Measurements from ENCODE around the gene FUT4. TPM values are rescaled to one million over a fixed set of nuclear protein-coding genes. Genes with fewer than 3 reads are reported as not detected.
"Not testable (repeated sequence)": the region's sequence is repeated elsewhere in the genome, so short reads cannot be mapped to it uniquely, and the experiment has no call there.

The FUT4 gene
- total RNA-seq, 1 experiment from 2014 or later: 3.2 TPM

GRCh38 chr11:94563848-94564467 is 20.2 kb downstream of the FUT4 start:
- no peak overlapping the region for H3K27ac ChIP-seq
- no peak for DNase-seq (ENCODE audit: low read depth in 1 of 2, low spot score in 2 of 2)
- no peaks in the 10 kb centered on the region for H3K27me3 ChIP-seq (replicated peaks)
- no peaks in the 10 kb centered on the region; the same call in 1 of the 2 replicates for H3K4me1 ChIP-seq (replicated peaks)
- no peak overlapping the region for H3K4me3 ChIP-seq
- no peaks in the 10 kb centered on the region for H3K9me3 ChIP-seq (replicated peaks)
- H3K36me3 ChIP-seq: no peaks in the 10 kb centered on the region

- no peaks in the 10 kb centered on the region; the same call in 1 of the 2 replicates for H3K4me1 ChIP-seq (replicated peaks)
- H3K9me3 ChIP-seq (replicated peaks): no peaks in the 10 kb centered on the region
- no peaks in the 10 kb centered on the region for H3K27me3 ChIP-seq (replicated peaks)
- DNase-seq (ENCODE audit: low read depth in 1 of 2, low spot score in 2 of 2): no peak
- no peak within 1 kb of the TSS for H3K4me3 ChIP-seq
- no peak within 1 kb of the TSS for H3K27ac ChIP-seq
- no peaks in the 10 kb centered on the region for H3K36me3 ChIP-seq
Observed at GRCh38 chr11:94567181-94567670, 23.5 kb downstream of the FUT4 start, which contains the start of gene PIWIL4. TSS of gene PIWIL4 (plus strand) at chr11:94567368. CDS start at chr11:94567519, 151 bp downstream.

- H3K27ac ChIP-seq: no peak overlapping the region
- no peaks in the 10 kb centered on the region for H3K9me3 ChIP-seq (replicated peaks)
- no peak for DNase-seq (ENCODE audit: low read depth in 1 of 2, low spot score in 2 of 2)
- H3K4me3 ChIP-seq: no peak overlapping the region
- no peaks in the 10 kb centered on the region for H3K36me3 ChIP-seq
- H3K27me3 ChIP-seq (replicated peaks): no peaks in the 10 kb centered on the region
- H3K4me1 ChIP-seq (replicated peaks): no peaks in the 10 kb centered on the region; the same call in 1 of the 2 replicates
Observed at GRCh38 chr11:94568200-94568599, 24.5 kb downstream of the FUT4 start.

- Histone ChIP-seq H3K4me3 (no peak overlapping the region), H3K4me1 (replicated peaks) (no peaks in the 10 kb centered on the region; the same call in 1 of the 2 replicates), H3K27me3 (replicated peaks) (no peaks in the 10 kb centered on the region), H3K36me3 (no peaks in the 10 kb centered on the region), H3K27ac (no peak overlapping the region), H3K9me3 (replicated peaks) (no peaks in the 10 kb centered on the region)
- DNase-seq (ENCODE audit: low read depth in 1 of 2, low spot score in 2 of 2): no peak
Observed at GRCh38 chr11:94568717-94569116, 25.0 kb downstream of the FUT4 start.

- H3K4me3 ChIP-seq; H3K27ac ChIP-seq; DNase-seq (ENCODE audit: low read depth in 1 of 2, low spot score in 2 of 2); H3K36me3 ChIP-seq; H3K4me1 ChIP-seq (replicated peaks); H3K27me3 ChIP-seq (replicated peaks); H3K9me3 ChIP-seq (replicated peaks): not testable (repeated sequence)
Observed at GRCh38 chr11:94572975-94573374, 29.3 kb downstream of the FUT4 start.

GRCh38 chr11:94574193-94574961 is 30.7 kb downstream of the FUT4 start:
- DNase-seq (ENCODE audit: low read depth in 1 of 2, low spot score in 2 of 2): no peak
- no peaks in the 10 kb centered on the region for H3K27me3 ChIP-seq (replicated peaks)
- H3K4me1 ChIP-seq (replicated peaks): peaks cover 9% of the 10 kb centered on the region
- no peaks in the 10 kb centered on the region for H3K36me3 ChIP-seq
- no peaks in the 10 kb centered on the region for H3K9me3 ChIP-seq (replicated peaks)
- H3K27ac ChIP-seq: no peak overlapping the region; the same call in 1 of the 2 replicates
- no peak overlapping the region for H3K4me3 ChIP-seq

- Histone ChIP-seq H3K4me3 (no peak overlapping the region), H3K36me3 (no peaks in the 10 kb centered on the region), H3K9me3 (replicated peaks) (no peaks in the 10 kb centered on the region), H3K27me3 (replicated peaks) (no peaks in the 10 kb centered on the region), H3K27ac (no peak overlapping the region), H3K4me1 (replicated peaks) (peaks cover 9% of the 10 kb centered on the region)
- no peak for DNase-seq (ENCODE audit: low read depth in 1 of 2, low spot score in 2 of 2)
Observed at GRCh38 chr11:94576306-94576705, 32.6 kb downstream of the FUT4 start.

- Histone ChIP-seq H3K9me3 (replicated peaks) (no peaks in the 10 kb centered on the region), H3K4me1 (replicated peaks) (peaks cover 9% of the 10 kb centered on the region), H3K36me3 (no peaks in the 10 kb centered on the region), H3K4me3 (no peak overlapping the region), H3K27me3 (replicated peaks) (no peaks in the 10 kb centered on the region), H3K27ac (no peak overlapping the region)
- no peak for DNase-seq (ENCODE audit: low read depth in 1 of 2, low spot score in 2 of 2)
Observed at GRCh38 chr11:94577841-94578240, 34.1 kb downstream of the FUT4 start.

- DNase-seq (ENCODE audit: low read depth in 1 of 2, low spot score in 2 of 2): no peak
- Histone ChIP-seq H3K4me3 (no peak overlapping the region), H3K4me1 (replicated peaks) (no peaks in the 10 kb centered on the region), H3K27ac (no peak overlapping the region), H3K36me3 (no peaks in the 10 kb centered on the region), H3K9me3 (replicated peaks) (no peaks in the 10 kb centered on the region), H3K27me3 (replicated peaks) (no peaks in the 10 kb centered on the region)
Observed at GRCh38 chr11:94581926-94582325, 38.2 kb downstream of the FUT4 start.

GRCh38 chr11:94583213-94583865 is 39.6 kb downstream of the FUT4 start:
- no peaks in the 10 kb centered on the region for H3K27me3 ChIP-seq (replicated peaks)
- H3K4me3 ChIP-seq: no peak overlapping the region
- no peaks in the 10 kb centered on the region for H3K9me3 ChIP-seq (replicated peaks)
- H3K36me3 ChIP-seq: no peaks in the 10 kb centered on the region
- no peak for DNase-seq (ENCODE audit: low read depth in 1 of 2, low spot score in 2 of 2)
- no peak overlapping the region for H3K27ac ChIP-seq
- H3K4me1 ChIP-seq (replicated peaks): no peaks in the 10 kb centered on the region

GRCh38 chr11:94583866-94584500 is 40.3 kb downstream of the FUT4 start:
- no peaks in the 10 kb centered on the region for H3K36me3 ChIP-seq
- DNase-seq (ENCODE audit: low read depth in 1 of 2, low spot score in 2 of 2): no peak
- no peaks in the 10 kb centered on the region for H3K9me3 ChIP-seq (replicated peaks)
- H3K4me1 ChIP-seq (replicated peaks): no peaks in the 10 kb centered on the region
- no peak overlapping the region for H3K4me3 ChIP-seq
- no peaks in the 10 kb centered on the region for H3K27me3 ChIP-seq (replicated peaks)
- no peak overlapping the region for H3K27ac ChIP-seq

GRCh38 chr11:94584978-94585377 is 41.3 kb downstream of the FUT4 start:
- no peaks in the 10 kb centered on the region for H3K4me1 ChIP-seq (replicated peaks)
- H3K27ac ChIP-seq: no peak overlapping the region
- H3K27me3 ChIP-seq (replicated peaks): no peaks in the 10 kb centered on the region
- DNase-seq (ENCODE audit: low read depth in 1 of 2, low spot score in 2 of 2): no peak
- no peaks in the 10 kb centered on the region for H3K36me3 ChIP-seq
- H3K9me3 ChIP-seq (replicated peaks): no peaks in the 10 kb centered on the region
- H3K4me3 ChIP-seq: no peak overlapping the region

- Histone ChIP-seq H3K4me1 (replicated peaks) (no peaks in the 10 kb centered on the region), H3K4me3 (no peak overlapping the region), H3K9me3 (replicated peaks) (no peaks in the 10 kb centered on the region), H3K27ac (no peak overlapping the region), H3K27me3 (replicated peaks) (no peaks in the 10 kb centered on the region), H3K36me3 (no peaks in the 10 kb centered on the region)
- DNase-seq (ENCODE audit: low read depth in 1 of 2, low spot score in 2 of 2): no peak
Observed at GRCh38 chr11:94585399-94585798, 41.7 kb downstream of the FUT4 start.
